DND-41 (cell line): Measurements from ENCODE around the gene TRIM32.

Source experiments
- ATAC-seq: fragments of 200-7000 bp; cut with Tn5 transposase; 3 replicates; pipeline ENCODE4 v1.9.1; 2021; ENCODE audit warnings: low read depth; ENCODE audit not compliant: insufficient read depth
- DNase-seq: peaks from one replicate; pipeline ENCODE4 v3.0.0-alpha.2; 2020
- H2AFZ ChIP-seq: 2 replicates; pipeline ENCODE4 v1.6.0; 2012; ENCODE audit warnings: low read depth, low read length
- H3K27ac ChIP-seq: 2 replicates; pipeline ENCODE4 v1.5.1; 2012; ENCODE audit warnings: low read length, inconsistent platforms
- H3K27me3 ChIP-seq: fragments of 200-600 bp; sonication (generic); 2 replicates; pipeline ENCODE4 v1.6.0; 2012; ENCODE audit warnings: low read length, mild to moderate bottlenecking, inconsistent platforms; ENCODE audit not compliant: insufficient read depth, poor library complexity
- H3K36me3 ChIP-seq: 2 replicates; pipeline ENCODE4 v1.5.1; 2012; ENCODE audit warnings: low read length, inconsistent platforms; ENCODE audit not compliant: insufficient read depth
- H3K4me1 ChIP-seq: 2 replicates; pipeline ENCODE4 v1.5.1; 2012; ENCODE audit warnings: mild to moderate bottlenecking, low read length; ENCODE audit not compliant: insufficient read depth
- H3K4me2 ChIP-seq: 2 replicates; pipeline ENCODE4 v1.6.0; 2012; ENCODE audit warnings: mild to moderate bottlenecking, moderate library complexity, low read length, inconsistent platforms; ENCODE audit not compliant: insufficient read depth
- H3K4me3 ChIP-seq, 2 experiments: fragments of 200-600 bp in 1 of 2; shearing (Covaris generic) in 1 of 2; 2 replicates each; pipeline ENCODE4 v1.5.1; 2012 to 2016; ENCODE audit warnings: inconsistent platforms in 2 of 2, low read length in 2 of 2, mild to moderate bottlenecking in 2 of 2, low read depth in 1 of 2, moderate library complexity in 1 of 2
- H3K79me2 ChIP-seq: 2 replicates; pipeline ENCODE4 v1.6.0; 2012; ENCODE audit warnings: low read length, inconsistent platforms; ENCODE audit not compliant: insufficient read depth
- H3K9ac ChIP-seq: 2 replicates; pipeline ENCODE4 v1.6.0; 2012; ENCODE audit warnings: low read depth, mild to moderate bottlenecking, inconsistent platforms, low read length, moderate library complexity
- H3K9me3 ChIP-seq: 2 replicates; pipeline ENCODE4 v1.5.1; 2012; ENCODE audit warnings: low read length, moderate library complexity, mild to moderate bottlenecking, inconsistent platforms; ENCODE audit not compliant: insufficient read depth, severe bottlenecking
- H4K20me1 ChIP-seq: 2 replicates; pipeline ENCODE4 v1.6.0; 2012; ENCODE audit warnings: low read length; ENCODE audit not compliant: insufficient read depth
- EZH2 ChIP-seq: IDR thresholded peaks from 3 replicates; pipeline ENCODE4 v1.6.1; 2012; ENCODE audit warnings: borderline replicate concordance, low read depth, mild to moderate bottlenecking, moderate library complexity, low read length, inconsistent platforms; ENCODE audit not compliant: severe bottlenecking
- TF ChIP-seq, protein P1 (sequence below): IDR thresholded peaks from 2 replicates; pipeline ENCODE4 v1.5.1; 2012; ENCODE audit warnings: borderline replicate concordance, low read length, moderate library complexity, mild to moderate bottlenecking; ENCODE audit not compliant: poor library complexity, severe bottlenecking; ENCODE audit errors: extremely low read depth

The TRIM32 gene

GRCh38 chr9:116694785-116695291, 7.7 kb downstream of the TRIM32 start:
- Histone ChIP-seq H4K20me1 (peaks cover 2% of the 10 kb centered on the region; the same call in 1 of the 2 replicates), H3K4me2 (no peak overlapping the region), H3K9ac (no peak overlapping the region), H3K79me2 (peaks cover 4% of the 10 kb centered on the region), H3K4me1 (no peaks in the 10 kb centered on the region; the same call in 1 of the 2 replicates), H3K4me3 (no peak overlapping the region), H3K27ac (no peak overlapping the region), H2AFZ (no peak overlapping the region), H3K36me3 (peaks cover 25% of the 10 kb centered on the region), H3K9me3 (no peaks in the 10 kb centered on the region), H3K27me3 (no peaks in the 10 kb centered on the region)
- TF ChIP-seq, protein P1, sequence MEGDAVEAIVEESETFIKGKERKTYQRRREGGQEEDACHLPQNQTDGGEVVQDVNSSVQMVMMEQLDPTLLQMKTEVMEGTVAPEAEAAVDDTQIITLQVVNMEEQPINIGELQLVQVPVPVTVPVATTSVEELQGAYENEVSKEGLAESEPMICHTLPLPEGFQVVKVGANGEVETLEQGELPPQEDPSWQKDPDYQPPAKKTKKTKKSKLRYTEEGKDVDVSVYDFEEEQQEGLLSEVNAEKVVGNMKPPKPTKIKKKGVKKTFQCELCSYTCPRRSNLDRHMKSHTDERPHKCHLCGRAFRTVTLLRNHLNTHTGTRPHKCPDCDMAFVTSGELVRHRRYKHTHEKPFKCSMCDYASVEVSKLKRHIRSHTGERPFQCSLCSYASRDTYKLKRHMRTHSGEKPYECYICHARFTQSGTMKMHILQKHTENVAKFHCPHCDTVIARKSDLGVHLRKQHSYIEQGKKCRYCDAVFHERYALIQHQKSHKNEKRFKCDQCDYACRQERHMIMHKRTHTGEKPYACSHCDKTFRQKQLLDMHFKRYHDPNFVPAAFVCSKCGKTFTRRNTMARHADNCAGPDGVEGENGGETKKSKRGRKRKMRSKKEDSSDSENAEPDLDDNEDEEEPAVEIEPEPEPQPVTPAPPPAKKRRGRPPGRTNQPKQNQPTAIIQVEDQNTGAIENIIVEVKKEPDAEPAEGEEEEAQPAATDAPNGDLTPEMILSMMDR = no peak
- no peak for TF ChIP-seq EZH2
- no peak for DNase-seq
- no peak for ATAC-seq

GRCh38 chr9:116695438-116695837, 8.3 kb downstream of the TRIM32 start:
- peaks cover 2% of the 10 kb centered on the region; the same call in 1 of the 2 replicates for H4K20me1 ChIP-seq
- peaks cover 29% of the 10 kb centered on the region for H3K36me3 ChIP-seq
- H3K9me3 ChIP-seq = no peaks in the 10 kb centered on the region
- no peaks in the 10 kb centered on the region for H3K27me3 ChIP-seq
- DNase-seq = no peak
- H2AFZ ChIP-seq = no peak overlapping the region
- H3K27ac ChIP-seq = no peak overlapping the region
- no peaks in the 10 kb centered on the region; the same call in 1 of the 2 replicates for H3K4me1 ChIP-seq
- TF ChIP-seq, protein P1 = no peak
- TF ChIP-seq EZH2 = no peak
- ATAC-seq = no peak
- no peak overlapping the region for H3K4me2 ChIP-seq
- peaks cover 4% of the 10 kb centered on the region for H3K79me2 ChIP-seq
- no peak overlapping the region for H3K9ac ChIP-seq
- no peak overlapping the region for H3K4me3 ChIP-seq

DNA sequence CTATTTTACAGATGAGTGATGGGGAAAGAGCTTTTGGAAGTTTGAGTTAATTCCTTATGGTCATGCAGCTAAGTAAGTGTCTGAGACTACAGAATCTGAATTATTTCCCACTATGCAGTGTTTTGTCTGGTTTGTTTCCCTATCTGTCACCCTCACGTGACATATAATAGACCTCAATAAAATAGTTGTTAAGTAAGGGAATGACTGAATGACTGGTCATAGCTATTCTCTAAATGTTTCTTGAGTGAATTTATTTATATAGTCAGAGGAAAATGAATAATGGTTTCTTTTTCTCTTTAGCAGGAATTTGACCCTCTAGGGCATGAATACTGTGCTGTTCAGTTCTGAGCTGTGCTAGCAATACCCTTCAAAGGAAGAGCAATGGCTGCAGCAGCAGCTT, 10.3 kb downstream of the TRIM32 start:
- no peaks in the 10 kb centered on the region for H3K9me3 ChIP-seq
- H3K27ac ChIP-seq = no peak overlapping the region
- no peak for ATAC-seq
- no peak overlapping the region for H2AFZ ChIP-seq
- no peak for DNase-seq
- H3K4me1 ChIP-seq = no peaks in the 10 kb centered on the region
- TF ChIP-seq, protein P1 = no peak
- no peak for TF ChIP-seq EZH2
- H3K27me3 ChIP-seq = no peaks in the 10 kb centered on the region
- H4K20me1 ChIP-seq = no peaks in the 10 kb centered on the region; the same call in 1 of the 2 replicates
- H3K36me3 ChIP-seq = peaks cover 29% of the 10 kb centered on the region
- H3K9ac ChIP-seq = no peak overlapping the region
- 0 out of 2 replicates have a peak, but pooled peaks cover 4% of the 10 kb centered on the region for H3K79me2 ChIP-seq
- H3K4me2 ChIP-seq = no peak overlapping the region
- H3K4me3 ChIP-seq = no peak overlapping the region
